ENCODE results near the gene SYK.
"Not testable (repeated sequence)": the region's sequence is repeated elsewhere in the genome, so short reads cannot be mapped to it uniquely, and the experiment has no call there.

Gene SYK

GRCh38 chr9:90783964-90784363, 17.7 kb upstream of the SYK start:
- no peaks in the 10 kb centered on the region for H3K27me3 Mint-ChIP-seq
- no peak overlapping the region for H3K4me3 Mint-ChIP-seq
- H3K4me1 Mint-ChIP-seq: peaks cover 10 to 21% of the 10 kb centered on the region in 2 donors
- H3K36me3 Mint-ChIP-seq: no peaks in the 10 kb centered on the region
- H3K9me3 Mint-ChIP-seq: no peaks in the 10 kb centered on the region
- no peak for DNase-seq
- no peak for ATAC-seq (replicated peaks)
- H3K27ac Mint-ChIP-seq: no peak overlapping the region

DNA sequence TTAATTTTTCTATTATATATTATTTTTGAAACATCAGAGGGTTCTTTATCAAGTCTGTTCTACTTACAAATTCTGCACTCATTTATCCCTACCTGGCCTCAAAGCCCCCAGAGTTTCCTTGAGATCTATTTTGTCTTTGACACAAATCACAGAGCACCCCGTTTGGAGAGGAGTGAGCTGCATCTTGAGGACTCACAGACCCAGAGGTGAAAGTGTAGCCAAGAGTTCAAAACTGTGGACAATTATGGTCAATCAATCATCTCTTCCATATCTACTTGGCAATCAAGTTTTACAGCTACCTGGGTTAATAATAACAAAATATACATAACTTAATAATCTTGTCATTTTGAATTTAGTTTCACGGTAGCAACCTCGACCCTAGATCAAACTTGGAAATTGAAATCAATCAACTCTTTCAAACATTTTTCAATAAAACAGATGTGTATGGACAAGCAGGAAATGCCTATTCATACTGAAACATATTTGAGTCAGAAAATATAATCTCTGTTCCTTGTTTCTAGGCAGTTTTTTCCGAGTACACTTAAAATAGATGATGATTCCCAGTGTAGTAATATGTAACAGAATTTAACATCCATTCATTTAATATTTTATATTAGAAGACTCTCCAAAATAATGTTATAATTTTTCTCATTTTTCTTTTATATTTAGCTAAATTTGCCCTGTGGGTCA, 13.7 kb upstream of the SYK start:
- Mint-ChIP-seq H3K27me3 (no peaks in the 10 kb centered on the region), H3K9me3 (peaks cover 5% of the 10 kb centered on the region in 2 donors), H3K36me3 (peaks cover 5 to 8% of the 10 kb centered on the region in 2 donors), H3K4me3 (no peak overlapping the region), H3K27ac (no peak overlapping the region), H3K4me1 (peaks cover 18 to 30% of the 10 kb centered on the region in 2 donors)
- peak; percentile 83 to 91 for ATAC-seq (replicated peaks)
- DNase-seq: no peak

- peak; percentile 68 to 73 for ATAC-seq (replicated peaks)
- DNase-seq, H3K9me3 Mint-ChIP-seq, H3K36me3 Mint-ChIP-seq, H3K4me3 Mint-ChIP-seq, H3K27me3 Mint-ChIP-seq: not testable (repeated sequence)
- H3K27ac Mint-ChIP-seq: peak overlapping the region; percentile 51
- peaks cover 15 to 34% of the 10 kb centered on the region in 2 donors for H3K4me1 Mint-ChIP-seq
Observed at GRCh38 chr9:90788527-90788926, 13.1 kb upstream of the SYK start.

DNA sequence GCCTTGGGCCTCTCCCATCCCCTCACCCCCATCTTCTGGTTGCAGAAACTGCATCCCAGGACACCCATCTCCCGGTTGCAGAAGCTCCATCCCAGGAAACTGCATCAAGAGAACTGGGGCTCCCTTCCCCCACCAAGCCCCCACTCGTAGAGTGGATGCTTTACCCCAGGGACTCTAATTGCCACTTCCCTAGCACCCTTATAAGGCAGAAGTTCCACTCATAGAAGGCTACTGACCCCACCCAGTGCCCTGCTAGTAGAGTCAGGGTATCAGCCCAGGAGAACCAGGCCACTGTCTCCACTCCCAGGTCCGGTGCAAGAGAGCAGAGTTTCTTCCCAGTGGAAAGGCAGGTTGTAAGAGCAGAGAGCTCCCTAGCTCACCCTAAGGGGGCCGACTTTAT, 12.2 kb upstream of the SYK start:
- Mint-ChIP-seq H3K27ac (no peak overlapping the region), H3K27me3 (no peaks in the 10 kb centered on the region), H3K4me1 (peaks cover 18 to 42% of the 10 kb centered on the region in 2 donors), H3K9me3 (peaks cover 7 to 8% of the 10 kb centered on the region in 2 donors), H3K36me3 (peaks cover 5 to 11% of the 10 kb centered on the region in 2 donors), H3K4me3 (no peak overlapping the region)
- DNase-seq: no peak
- no peak for ATAC-seq (replicated peaks)

DNA sequence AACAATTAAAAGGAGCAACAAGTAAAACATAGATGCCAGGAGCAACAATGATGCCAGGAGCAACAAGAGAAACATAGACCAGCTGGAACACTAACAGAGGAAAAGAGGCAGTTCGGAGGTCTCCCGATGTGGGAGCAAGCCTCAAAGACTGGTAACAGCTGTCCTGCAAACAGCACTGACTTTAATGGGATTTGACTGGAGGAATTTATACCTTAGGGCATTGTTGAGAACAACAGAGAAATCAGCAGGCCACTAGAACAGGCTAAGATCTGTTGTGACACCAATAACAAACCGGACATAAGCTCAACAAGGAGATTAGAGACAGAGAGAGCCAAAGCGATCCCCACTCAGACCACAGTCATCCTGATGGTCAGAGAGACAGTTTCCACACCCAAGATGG, 11.8 kb upstream of the SYK start:
- Mint-ChIP-seq H3K27me3 (no peaks in the 10 kb centered on the region), H3K27ac (peak overlapping the region; percentile 37), H3K4me3 (no peak overlapping the region), H3K36me3 (peaks cover 5 to 11% of the 10 kb centered on the region in 2 donors), H3K4me1 (peaks cover 19 to 46% of the 10 kb centered on the region in 2 donors), H3K9me3 (peaks cover 7 to 8% of the 10 kb centered on the region in 2 donors)
- DNase-seq (no peak), ATAC-seq (replicated peaks) (no peak)

GRCh38 chr9:90793024-90793423, 8.6 kb upstream of the SYK start:
- H3K27me3 Mint-ChIP-seq; DNase-seq; H3K9me3 Mint-ChIP-seq; ATAC-seq (replicated peaks); H3K27ac Mint-ChIP-seq; H3K4me3 Mint-ChIP-seq: not testable (repeated sequence)
- peaks cover 5 to 11% of the 10 kb centered on the region in 2 donors for H3K36me3 Mint-ChIP-seq
- peaks cover 33 to 63% of the 10 kb centered on the region in 2 donors for H3K4me1 Mint-ChIP-seq

DNA sequence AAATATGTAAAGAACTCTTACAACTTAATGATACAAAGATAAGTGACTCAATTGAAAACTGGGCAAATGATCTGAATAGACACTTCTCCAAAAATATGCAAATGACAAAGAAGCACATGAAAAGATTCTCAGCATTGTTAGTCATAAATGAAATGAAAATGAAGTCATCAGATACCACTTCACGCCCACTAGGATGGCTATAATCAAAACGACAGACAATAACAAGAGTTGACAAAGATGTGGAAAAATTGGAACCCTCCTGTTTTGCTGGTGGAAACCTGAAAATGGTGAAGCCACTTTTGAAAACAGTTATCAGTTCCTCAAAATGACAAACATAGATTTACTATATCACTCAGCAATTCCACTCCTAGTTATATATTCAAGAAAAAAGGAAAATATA, 7.9 kb upstream of the SYK start:
- peaks cover 31 to 61% of the 10 kb centered on the region in 2 donors for H3K4me1 Mint-ChIP-seq
- no peaks in the 10 kb centered on the region for H3K27me3 Mint-ChIP-seq
- H3K9me3 Mint-ChIP-seq: peaks cover 7 to 8% of the 10 kb centered on the region in 2 donors
- DNase-seq (no peak), ATAC-seq (replicated peaks) (peak; percentile 73 to 80)
- H3K4me3 Mint-ChIP-seq: peak overlapping the region in 1 of 2 donors; percentile 15
- H3K27ac Mint-ChIP-seq: peak overlapping the region; percentile 48
- peaks cover 5 to 11% of the 10 kb centered on the region in 2 donors for H3K36me3 Mint-ChIP-seq

GRCh38 chr9:90795084-90795483, 6.5 kb upstream of the SYK start:
- peaks cover 28 to 58% of the 10 kb centered on the region in 2 donors for H3K4me1 Mint-ChIP-seq
- peak overlapping the region; percentile 3 for H3K27ac Mint-ChIP-seq

GRCh38 chr9:90795871-90796317, 5.7 kb upstream of the SYK start:
- peaks cover 33 to 63% of the 10 kb centered on the region in 2 donors for H3K4me1 Mint-ChIP-seq
- no peak for DNase-seq
- peak overlapping the region; percentile 71 for H3K27ac Mint-ChIP-seq
- peak; percentile 54 to 63 for ATAC-seq (replicated peaks)
- H3K27me3 Mint-ChIP-seq: no peaks in the 10 kb centered on the region
- H3K36me3 Mint-ChIP-seq: peaks cover 4 to 7% of the 10 kb centered on the region in 2 donors
- peak overlapping the region; percentile 17 to 28 for H3K4me3 Mint-ChIP-seq
- peaks cover 5 to 7% of the 10 kb centered on the region in 2 donors for H3K9me3 Mint-ChIP-seq

More at GRCh38 chr9:90795084-90795483, 6.5 kb upstream of the SYK start:
- DNase-seq (no peak), ATAC-seq (replicated peaks) (peak in 1 of 2 donors; percentile 41)
- Mint-ChIP-seq H3K9me3 (peaks cover 7 to 8% of the 10 kb centered on the region in 2 donors), H3K27me3 (no peaks in the 10 kb centered on the region), H3K4me3 (peak overlapping the region in 1 of 2 donors; percentile 16), H3K36me3 (peaks cover 5 to 8% of the 10 kb centered on the region in 2 donors)

- Mint-ChIP-seq H3K27me3 (no peaks in the 10 kb centered on the region), H3K4me1 (peaks cover 36 to 72% of the 10 kb centered on the region in 2 donors), H3K4me3 (no peak overlapping the region), H3K27ac (peak overlapping the region; percentile 56), H3K9me3 (no peaks in the 10 kb centered on the region), H3K36me3 (peaks cover 0 to 2% of the 10 kb centered on the region in 2 donors)
- no peak for DNase-seq
- ATAC-seq (replicated peaks): no peak
Observed at GRCh38 chr9:90799271-90799852, 2.3 kb upstream of the SYK start.

DNA sequence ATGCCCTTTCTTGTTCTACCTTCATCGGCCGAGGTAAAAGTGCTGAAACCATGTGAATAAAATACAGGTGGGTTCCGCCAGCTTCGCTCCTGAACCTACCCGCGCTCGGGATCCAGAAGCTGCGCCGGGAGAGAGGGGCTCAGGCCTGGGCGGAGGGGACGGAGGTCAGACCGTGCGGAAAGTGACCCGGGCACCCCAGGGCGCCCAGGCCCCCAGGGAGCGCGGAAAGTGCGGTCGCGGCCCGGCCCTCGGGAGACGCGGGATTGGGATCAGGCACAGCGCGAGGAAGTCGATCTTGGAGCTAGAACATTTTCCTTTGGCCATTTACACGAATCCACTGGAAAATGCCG, 329 bp downstream of the SYK start:
- Mint-ChIP-seq H3K4me1 (peaks cover 41 to 75% of the 10 kb centered on the region in 2 donors), H3K27ac (peak overlapping the region; percentile 98), H3K4me3 (peak overlapping the region; percentile 98), H3K27me3 (no peaks in the 10 kb centered on the region), H3K9me3 (no peaks in the 10 kb centered on the region), H3K36me3 (peaks cover 2 to 3% of the 10 kb centered on the region in 2 donors)
- no peak for DNase-seq
- peak; percentile 8 to 11 for ATAC-seq (replicated peaks)

DNA sequence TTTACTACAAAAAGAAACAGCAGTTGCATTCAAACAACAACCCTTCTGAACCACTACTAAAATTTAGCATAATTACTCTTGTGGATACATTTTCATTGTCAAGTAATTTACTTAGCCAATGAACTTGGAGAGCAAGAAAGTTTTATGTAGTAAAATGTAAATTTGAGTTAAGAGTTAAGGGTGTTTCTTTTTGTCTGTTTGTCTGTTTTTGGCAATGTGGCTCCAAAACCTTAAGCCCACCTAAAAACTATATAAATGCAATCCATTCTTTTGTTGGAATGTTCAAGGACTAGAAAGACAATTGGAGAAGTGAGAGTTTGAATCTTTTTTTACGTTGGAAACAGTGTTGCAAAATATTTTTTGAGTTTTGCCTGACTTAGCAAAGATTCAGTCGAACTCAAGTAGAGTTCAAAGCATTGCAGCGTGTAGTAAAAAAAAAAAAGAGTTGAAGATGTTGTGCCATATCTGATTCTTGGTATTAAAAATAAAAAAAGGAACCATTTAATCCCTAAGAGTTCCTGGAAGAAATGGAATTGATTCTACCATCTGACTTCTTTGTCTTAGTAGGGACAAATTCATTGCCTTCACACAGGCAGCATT, 867 bp downstream of the SYK start:
- H3K27me3 Mint-ChIP-seq: no peaks in the 10 kb centered on the region
- H3K4me1 Mint-ChIP-seq: peaks cover 46 to 77% of the 10 kb centered on the region in 2 donors
- no peaks in the 10 kb centered on the region for H3K9me3 Mint-ChIP-seq
- peak overlapping the region; percentile 98 for H3K4me3 Mint-ChIP-seq
- ATAC-seq (replicated peaks) (no peak), DNase-seq (no peak)
- peak overlapping the region; percentile 98 for H3K27ac Mint-ChIP-seq
- H3K36me3 Mint-ChIP-seq: peaks cover 2 to 3% of the 10 kb centered on the region in 2 donors

DNA sequence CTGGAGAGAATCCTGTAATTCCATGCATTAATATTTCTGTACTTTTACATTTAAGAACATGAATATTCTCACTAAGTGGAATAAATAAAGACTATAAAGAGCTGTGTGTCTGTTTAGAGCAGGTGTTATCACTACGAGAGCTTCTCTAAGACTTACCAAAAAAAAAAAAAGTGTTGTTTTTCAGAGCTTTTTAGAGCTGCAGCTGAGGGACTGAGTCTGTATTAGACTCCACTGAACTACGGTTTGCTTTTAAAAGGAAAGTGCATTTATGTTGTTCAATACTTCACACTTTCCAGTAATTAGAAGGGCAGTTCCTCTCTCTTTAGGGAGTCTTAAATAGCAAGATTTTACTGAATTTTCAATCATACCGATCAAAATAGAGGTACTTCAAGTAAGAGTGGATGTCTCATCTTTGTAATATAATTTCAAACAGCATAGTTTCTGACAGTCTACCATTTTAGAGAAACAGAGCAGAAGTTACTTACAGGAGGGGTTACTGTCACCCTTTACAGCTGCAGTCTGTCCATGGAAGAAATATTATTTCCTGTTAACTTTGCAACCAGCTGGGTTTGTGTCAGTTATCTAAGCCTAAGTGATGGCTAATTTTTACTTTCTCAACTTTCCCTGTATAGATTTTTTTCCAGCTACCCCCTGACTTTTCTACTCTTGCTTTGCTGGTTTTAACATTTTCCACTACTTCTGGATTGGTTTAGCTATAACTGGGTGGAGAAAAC, 2.4 kb downstream of the SYK start:
- H3K4me3 Mint-ChIP-seq: peak overlapping the region; percentile 66 to 98
- no peak for ATAC-seq (replicated peaks)
- no peaks in the 10 kb centered on the region for H3K9me3 Mint-ChIP-seq
- no peaks in the 10 kb centered on the region for H3K27me3 Mint-ChIP-seq
- H3K4me1 Mint-ChIP-seq: peaks cover 52 to 89% of the 10 kb centered on the region in 2 donors
- peaks cover 6 to 8% of the 10 kb centered on the region in 2 donors for H3K36me3 Mint-ChIP-seq
- no peak for DNase-seq
- peak overlapping the region; percentile 85 for H3K27ac Mint-ChIP-seq

Data from stimulated activated naive B cell treated with anti-CD40 and anti-IgM and Interleukin-4, amounts not matched to agents 10 μg/mL and 1 μg/mL and 100 μg/mL, for 72 hours (primary cell).